GM12878 (cell line): Measurements from ENCODE around the gene SCG3. TPM values are rescaled to one million over a fixed set of nuclear protein-coding genes. Genes with fewer than 3 reads are reported as not detected.

Experiments used
- ATAC-seq: fragments of 200-7000 bp; cut with Tn5 transposase; 3 replicates; pipeline ENCODE4 v1.9.1; 2020; ENCODE audit warnings: mild to moderate bottlenecking, moderate library complexity
- BruUV-seq: library from RNA; stranded (reverse); fragments of 400-500 nt; replicated peaks from 2 replicates; lab custom pipeline; 2021; lab: Mats Ljungman, UMichigan
- CTCF ChIA-PET: fragments of 300-600 bp; sonication (Branson Sonifier 250); formaldehyde crosslinking; extraction: SDS; loops from one replicate; lab custom pipeline; 2021; ENCODE audit warnings: inconsistent platforms; lab: Yijun Ruan, JAX
- POLR2A ChIA-PET: fragments of 350-600 bp; formaldehyde crosslinking; extraction: SDS; loops from one replicate; lab custom pipeline; 2021; ENCODE audit warnings: inconsistent platforms; lab: Charles Lee
- RAD21 ChIA-PET: fragments of 300-600 bp; sonication (Branson Sonifier 250); formaldehyde crosslinking; loops from one replicate; lab custom pipeline; 2023; ENCODE audit warnings: antibody characterized with exemption; ENCODE audit not compliant: unreplicated experiment; lab: Charles Lee
- SMC1A ChIA-PET: fragments of 300-600 bp; sonication (Branson Sonifier 250); formaldehyde crosslinking; loops from one replicate; lab custom pipeline; 2023; ENCODE audit not compliant: unreplicated experiment, uncharacterized antibody; lab: Charles Lee
- DNase-seq: peaks from one replicate; pipeline ENCODE4 v3.0.0-alpha.2; 2011; ENCODE audit warnings: low read depth, low spot score
- FAIRE-seq: peaks from 3 replicates; lab custom pipeline; 2011; peaks lifted over from hg19 to GRCh38; lab: Jason Lieb, UNC
- H2AFZ ChIP-seq: 2 replicates; pipeline ENCODE4 v1.6.0; 2011; ENCODE audit warnings: low read depth, low read length, control low read depth; ENCODE audit not compliant: control insufficient read depth
- H3K27ac ChIP-seq: 2 replicates; pipeline ENCODE4 v1.5.1; 2011; ENCODE audit warnings: control low read depth; ENCODE audit not compliant: control insufficient read depth, insufficient read depth
- H3K27me3 ChIP-seq, 2 experiments: replicated peaks in 1 of 2; 2 replicates each; pipeline versions ENCODE4 v1.6.0 to v1.6.1; 2011; ENCODE audit warnings: low read length in 1 of 2; ENCODE audit not compliant: control insufficient read depth in 2 of 2, insufficient read depth in 2 of 2
- H3K36me3 ChIP-seq, 2 experiments: 2 replicates each; pipeline ENCODE4 v1.5.1; 2011; ENCODE audit warnings: low read length in 1 of 2; ENCODE audit not compliant: control insufficient read depth in 2 of 2, insufficient read depth in 2 of 2
- H3K4me1 ChIP-seq: 2 replicates; pipeline ENCODE4 v1.6.1; 2011; ENCODE audit warnings: mild to moderate bottlenecking, low read length, moderate library complexity, mixed read lengths; ENCODE audit not compliant: control insufficient read depth, insufficient read depth
- H3K4me2 ChIP-seq: 2 replicates; pipeline ENCODE4 v1.6.0; 2011; ENCODE audit warnings: control low read depth; ENCODE audit not compliant: control insufficient read depth, insufficient read depth
- H3K4me3 ChIP-seq: fragments of 200-600 bp; sonication (generic); 2 replicates; pipeline ENCODE4 v1.5.1; 2016
- H3K79me2 ChIP-seq: 2 replicates; pipeline ENCODE4 v1.6.0; 2011; ENCODE audit warnings: low read length; ENCODE audit not compliant: control insufficient read depth, insufficient read depth
- H3K9ac ChIP-seq: 2 replicates; pipeline ENCODE4 v1.8.0; 2011; ENCODE audit warnings: low read length, control low read depth, mixed read lengths; ENCODE audit not compliant: control insufficient read depth, insufficient read depth
- H3K9me3 ChIP-seq: replicated peaks from 3 replicates; pipeline ENCODE4 v1.5.1; 2011; ENCODE audit warnings: mild to moderate bottlenecking, low read length; ENCODE audit not compliant: control insufficient read depth, insufficient read depth
- H4K20me1 ChIP-seq: 2 replicates; pipeline ENCODE4 v1.6.0; 2011; ENCODE audit not compliant: control insufficient read depth, insufficient read depth
- CBFB ChIP-seq: IDR thresholded peaks from 2 replicates; pipeline ENCODE4 v1.6.1; 2016; ENCODE audit warnings: antibody characterized with exemption, low read depth
- CHD2 ChIP-seq: IDR thresholded peaks from 2 replicates; pipeline ENCODE4 v1.6.1; 2011; ENCODE audit warnings: low read depth, low read length, improper control_type of control experiment, borderline replicate concordance
- GABPA ChIP-seq: IDR thresholded peaks from 2 replicates; pipeline ENCODE4 v1.6.1; 2014; ENCODE audit warnings: antibody characterized with exemption, low read depth, mild to moderate bottlenecking, inconsistent platforms
- JUND ChIP-seq: IDR thresholded peaks from 2 replicates; pipeline ENCODE4 v1.6.1; 2012; ENCODE audit warnings: low read depth, mild to moderate bottlenecking, low read length, improper control_type of control experiment, moderate library complexity
- MAX ChIP-seq: IDR thresholded peaks from 2 replicates; pipeline ENCODE4 v1.6.1; 2012; ENCODE audit warnings: low read depth, low read length, improper control_type of control experiment
- PKNOX1 ChIP-seq: fragments of 450-650 bp; IDR thresholded peaks from 2 replicates; pipeline ENCODE4 v1.6.1; 2016; ENCODE audit warnings: mild to moderate bottlenecking
- PRDM15 ChIP-seq: fragments of 450-650 bp; formaldehyde crosslinking; IDR thresholded peaks from 2 replicates; pipeline ENCODE4 v1.4.0; 2020; ENCODE audit warnings: mild to moderate bottlenecking, moderate library complexity
- RELA ChIP-seq: fragments of 450-650 bp; IDR thresholded peaks from 2 replicates; pipeline ENCODE4 v1.8.0; 2014; ENCODE audit warnings: borderline replicate concordance; ENCODE audit not compliant: partially characterized antibody
- STAT3 ChIP-seq: IDR thresholded peaks from 2 replicates; pipeline ENCODE4 v1.6.1; 2011; ENCODE audit warnings: low read depth, low read length, improper control_type of control experiment
- ZNF24 ChIP-seq: fragments of 450-650 bp; IDR thresholded peaks from 2 replicates; pipeline ENCODE4 v1.6.1; 2017; ENCODE audit warnings: antibody characterized with exemption, mild to moderate bottlenecking
- ZNF622 ChIP-seq: fragments of 450-650 bp; IDR thresholded peaks from 2 replicates; pipeline ENCODE4 v1.6.1; 2017; ENCODE audit warnings: mild to moderate bottlenecking, inconsistent platforms
- WGBS: methylation state at CpG from one replicate; pipeline ENCODE4 v1.1.6; 2016; ENCODE audit warnings: low lambda C conversion rate; ENCODE audit not compliant: insufficient replicate concordance, insufficient coverage; ENCODE audit errors: missing lambda C conversion rate; 5-methylcytosine and 5-hydroxymethylcytosine counted together
- in situ Hi-C: fragments of 300-500 bp; cut with MboI; formaldehyde crosslinking; loops from 9 replicates; pipeline ENCODE4 v1.14.3; 2018; ENCODE audit warnings: mixed read lengths
- intact Hi-C: fragments of 100-400 bp; cut with micrococcal nuclease; formaldehyde crosslinking; loops from one replicate; pipeline ENCODE4 v1.14.2; 2022; ENCODE audit not compliant: unreplicated experiment
- polyA plus RNA-seq, 11 experiments: library from polyadenylated mRNA; depleted of rRNA in 4 of 11; unstranded in 6 of 11; stranded (reverse) in 5 of 11; fragments of >200 nt; fragmentation: Nextera tagmentation in 4 of 11; fragmentation: Illumina TruSeq in 1 of 11; extraction: Ambion mirVana in 4 of 11; extraction: Trizol in 1 of 11; gene quantifications; 1 replicate in 1 of 11; 2 replicates in 10 of 11; pipeline versions ENCODE4 v1.2.1 to v1.2.3, GENCODE V29; 2011 to 2016; ENCODE audit warnings: inconsistent platforms in 2 of 11, missing spikeins in 2 of 11, low read depth in 1 of 11
- total RNA-seq, 4 experiments: library from RNA; depleted of rRNA in 3 of 4; stranded (reverse); fragments of >200 nt in 3 of 4; fragmentation: Illumina TruSeq in 1 of 4; extraction: Trizol in 1 of 4; gene quantifications; 2 replicates each; pipeline versions ENCODE4 v1.2.1 to v1.2.3, GENCODE V29; 2013 to 2021
- TF ChIP-seq, protein P1 (sequence below): IDR thresholded peaks from 2 replicates; pipeline ENCODE4 v1.6.1; 2012; ENCODE audit warnings: low read depth, low read length, improper control_type of control experiment

The SCG3 gene
- total and polyA plus RNA-seq, 10 of the 15 experiments (the other 5 are each of a cell fraction or from before 2014, with no cell fraction given): 0.03 to 0.15 (median 0.04) TPM; not detected in 7

GRCh38 chr15:51672155-51672687 is 9.1 kb upstream of the SCG3 start (continued):
- TF ChIP-seq PKNOX1: no peak
- TF ChIP-seq, protein P1, sequence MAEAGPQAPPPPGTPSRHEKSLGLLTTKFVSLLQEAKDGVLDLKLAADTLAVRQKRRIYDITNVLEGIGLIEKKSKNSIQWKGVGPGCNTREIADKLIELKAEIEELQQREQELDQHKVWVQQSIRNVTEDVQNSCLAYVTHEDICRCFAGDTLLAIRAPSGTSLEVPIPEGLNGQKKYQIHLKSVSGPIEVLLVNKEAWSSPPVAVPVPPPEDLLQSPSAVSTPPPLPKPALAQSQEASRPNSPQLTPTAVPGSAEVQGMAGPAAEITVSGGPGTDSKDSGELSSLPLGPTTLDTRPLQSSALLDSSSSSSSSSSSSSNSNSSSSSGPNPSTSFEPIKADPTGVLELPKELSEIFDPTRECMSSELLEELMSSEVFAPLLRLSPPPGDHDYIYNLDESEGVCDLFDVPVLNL: no peak
- no peak for TF ChIP-seq CBFB
- TF ChIP-seq CHD2: no peak

- DNase-seq (no peak), ATAC-seq (no peak), FAIRE-seq (no peak)
- ChIA-PET SMC1A (interaction anchor here (1.5 kb wide), 1 partner anchor 23 kb away, joined by 3 read pairs; no protein-coding TSS in a partner anchor), RAD21 (no interaction called here), POLR2A (no interaction called here), CTCF (interaction anchor here (0.6 kb wide), 1 partner anchor 179 kb away, joined by 3 read pairs; no protein-coding TSS in a partner anchor)
- no peaks in the 10 kb centered on the region for H3K36me3 ChIP-seq
- no TSS peak for BruUV-seq
- no peak overlapping the region for H2AFZ ChIP-seq
- H3K79me2 ChIP-seq: no peaks in the 10 kb centered on the region
- WGBS: 11% methylated on average over 2 of the region's 2 CpGs
- no peak overlapping the region for H3K4me3 ChIP-seq
- no peaks in the 10 kb centered on the region for H4K20me1 ChIP-seq
- no peaks in the 10 kb centered on the region for H3K4me1 ChIP-seq
- no peaks in the 10 kb centered on the region for H3K27me3 ChIP-seq
- intact Hi-C loops (no loop called here), in situ Hi-C loops (no loop called here)
- no peaks in the 10 kb centered on the region for H3K9me3 ChIP-seq
- H3K9ac ChIP-seq: no peak overlapping the region
- no peak overlapping the region for H3K4me2 ChIP-seq
- H3K27ac ChIP-seq: no peak overlapping the region
- TF ChIP-seq PRDM15 (no peak), RELA (no peak), ZNF622 (no peak), JUND (no peak), MAX (no peak), ZNF24 (no peak), GABPA (no peak), STAT3 (no peak)
Observed at GRCh38 chr15:51672913-51673857, 8.1 kb upstream of the SCG3 start.
